ENCODE results near the gene TMEM140. TPM values are rescaled to one million over a fixed set of nuclear protein-coding genes. Genes with fewer than 3 reads are reported as not detected.
A peak's percentile ranks its signal among the peaks of the same experiment; 100 is the strongest.
"Not testable (repeated sequence)": the region's sequence is repeated elsewhere in the genome, so short reads cannot be mapped to it uniquely, and the experiment has no call there.

TMEM140 gene
- total RNA-seq, 4 donors from 2014 or later = 2.7 to 11.0 (median 4.7) TPM

DNA sequence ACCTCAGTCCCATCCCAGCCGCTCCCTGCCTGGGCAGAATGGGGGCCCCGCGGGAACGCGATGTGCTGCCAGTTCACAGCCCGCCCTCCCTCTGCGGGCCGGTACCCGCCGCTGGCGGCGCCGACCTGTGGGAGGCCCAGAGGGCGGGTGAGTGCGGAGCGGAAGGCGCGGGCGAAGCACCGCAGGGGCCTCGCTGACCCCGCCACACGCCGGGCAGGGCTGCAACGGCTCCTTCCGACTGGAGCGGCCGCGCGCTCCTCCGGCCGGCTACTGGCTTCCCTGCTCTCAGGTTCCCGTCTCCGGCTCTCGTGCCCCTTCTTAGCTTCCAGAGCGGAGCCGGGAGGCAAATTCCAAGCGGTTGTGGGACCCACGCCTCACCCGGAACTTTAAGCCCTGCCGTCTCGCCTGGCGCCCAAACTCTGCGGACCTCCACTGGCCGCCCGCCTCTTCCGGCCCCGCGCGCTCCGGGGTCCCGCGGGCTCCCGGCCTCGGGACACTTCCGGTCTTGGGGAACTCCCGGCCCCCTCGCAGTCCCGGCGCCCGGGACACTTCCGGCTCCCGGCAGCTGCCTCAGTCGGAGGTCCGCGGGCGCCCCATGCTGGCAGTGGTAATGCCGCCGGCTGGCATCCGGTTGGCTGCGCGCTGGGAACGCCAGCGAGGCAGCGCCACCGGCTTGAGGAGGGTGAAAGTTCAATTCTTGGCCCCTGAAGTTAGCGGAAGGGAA is 22.6 kb downstream of the TMEM140 start, which contains the start of gene CYREN:
TSS of gene CYREN (minus strand) at position 434 of the 724 bp plus-strand sequence. CDS start 1,785 bp downstream, outside the sequence.
- Histone ChIP-seq H3K36me3 (peaks cover 30% of the 10 kb centered on the region), H3K4me1 (peaks cover 47% of the 10 kb centered on the region), H3K4me3 (peak within 1 kb of the TSS; percentile 84), H3K9me3 (no peaks in the 10 kb centered on the region), H3K27me3 (no peaks in the 10 kb centered on the region), H3K27ac (peak within 1 kb of the TSS; percentile 97)
- peak; percentile 94 to 96 for DNase-seq (ENCODE audit: low spot score in 2 of 2)
- TF ChIP-seq CTCF (IDR thresholded peaks at IDR 0.05) = peak; percentile 15 to 70
- no peak for TF ChIP-seq EP300 (IDR thresholded peaks at IDR 0.05)
- TF ChIP-seq POLR2A (IDR thresholded peaks at IDR 0.05) = peak in 1 of 2 donors; percentile 41
- TF ChIP-seq POLR2AphosphoS5 (IDR thresholded peaks at IDR 0.05) = peak; percentile 23 to 57 (median 49)
- 0% methylated on average over 20 of the region's 77 CpGs for WGBS

- Histone ChIP-seq H3K4me3 (peak overlapping the region; percentile 84), H3K4me1 (peaks cover 52% of the 10 kb centered on the region), H3K36me3 (peaks cover 24% of the 10 kb centered on the region), H3K27ac (peak overlapping the region; percentile 97)
- not testable (repeated sequence) for H3K9me3 ChIP-seq; H3K27me3 ChIP-seq; DNase-seq (ENCODE audit: low spot score in 2 of 2)
- 17% methylated on average over 12 of the region's 12 CpGs for WGBS
Observed at GRCh38 chr7:135170998-135171481, 23.2 kb downstream of the TMEM140 start.

DNA sequence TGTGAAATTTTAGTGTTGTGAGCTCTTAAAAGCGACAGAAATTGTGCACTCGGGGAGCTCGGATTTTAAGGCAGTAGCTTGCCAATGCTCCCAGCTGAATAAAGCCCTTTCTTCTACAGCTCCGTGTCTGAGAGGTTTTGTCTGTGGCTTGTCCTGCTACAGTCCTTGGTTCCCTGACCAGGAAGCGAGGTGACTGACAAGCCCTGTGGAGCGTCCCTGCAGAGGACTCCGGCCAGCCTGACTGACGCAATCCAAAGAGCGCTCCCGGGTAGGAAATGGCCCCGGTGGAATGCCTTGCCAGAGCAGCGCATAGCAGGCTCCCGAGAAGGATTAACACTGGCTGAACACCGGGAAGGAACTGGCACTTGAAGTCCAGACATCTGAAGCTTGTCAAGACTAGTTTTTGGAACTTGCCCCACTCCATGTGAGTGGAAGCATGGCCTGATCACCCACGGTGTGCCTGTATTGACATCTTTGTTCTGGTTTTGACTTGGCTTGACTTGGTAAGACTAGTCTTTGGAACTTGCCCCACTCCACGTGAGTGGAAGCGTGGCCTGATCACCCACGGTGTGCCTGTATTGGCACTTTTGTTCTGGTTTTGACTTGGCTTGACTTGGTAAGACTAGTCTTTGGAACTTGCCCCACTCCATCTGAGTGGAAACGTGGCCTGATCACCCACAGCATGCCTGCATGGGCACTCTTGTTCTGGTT is 23.9 kb downstream of the TMEM140 start:
- Histone ChIP-seq H3K27ac (peak overlapping the region; percentile 97), H3K4me3 (peak overlapping the region; percentile 84), H3K4me1 (peaks cover 51% of the 10 kb centered on the region), H3K36me3 (peaks cover 17% of the 10 kb centered on the region)
- DNase-seq (ENCODE audit: low spot score in 2 of 2) = peak in 1 of 2 donors; percentile 87
- not testable (repeated sequence) for H3K9me3 ChIP-seq, H3K27me3 ChIP-seq
- WGBS = 34% methylated on average over 19 of the region's 19 CpGs

DNA sequence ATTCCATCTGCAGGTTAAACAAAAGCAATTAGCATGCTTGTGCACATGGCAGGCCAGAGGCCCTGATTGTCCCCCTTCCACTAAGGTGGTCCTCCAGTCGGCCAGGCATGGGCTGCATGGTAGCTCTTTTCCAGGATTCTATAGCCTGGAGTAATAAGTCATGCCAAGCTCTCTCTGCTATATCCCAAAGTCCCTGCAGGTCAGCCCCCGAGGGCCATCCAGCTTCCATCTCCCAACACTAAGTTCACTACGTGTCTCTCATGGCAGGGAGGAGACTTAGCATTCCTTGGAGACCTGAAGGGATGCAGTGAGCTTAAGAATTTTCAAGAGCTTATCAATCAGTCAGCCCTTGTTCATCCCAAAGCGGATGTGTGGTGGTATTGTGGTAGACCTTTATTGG is 26.0 kb downstream of the TMEM140 start:
- not testable (repeated sequence) for H3K9me3 ChIP-seq; H3K4me3 ChIP-seq; H3K27ac ChIP-seq; H3K27me3 ChIP-seq; H3K36me3 ChIP-seq; DNase-seq (ENCODE audit: low spot score in 2 of 2)
- peaks cover 30% of the 10 kb centered on the region for H3K4me1 ChIP-seq
- 78% methylated on average over 4 of the region's 4 CpGs for WGBS

DNA sequence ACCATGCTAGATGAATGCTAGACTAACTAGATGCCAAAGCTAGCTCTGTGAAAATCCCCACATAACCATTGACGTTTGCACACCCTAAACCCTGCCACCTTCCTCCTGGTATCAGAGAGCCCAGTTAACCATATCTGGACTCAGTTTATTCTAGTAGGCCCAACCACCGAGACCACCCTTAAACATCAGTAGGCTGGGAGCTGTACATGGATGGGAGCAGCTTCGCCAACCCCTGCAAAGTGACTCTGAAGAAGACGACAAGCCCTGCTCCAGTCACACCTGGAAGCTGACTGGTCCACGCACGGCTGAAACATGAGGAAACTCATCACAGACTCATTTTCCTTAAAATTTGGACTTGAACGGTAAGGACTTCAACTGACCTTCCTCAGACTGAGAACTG is 27.1 kb downstream of the TMEM140 start:
- Histone ChIP-seq H3K27ac (no peak overlapping the region), H3K36me3 (no peaks in the 10 kb centered on the region), H3K9me3 (peaks cover 11% of the 10 kb centered on the region), H3K4me3 (no peak overlapping the region), H3K4me1 (peaks cover 20% of the 10 kb centered on the region), H3K27me3 (no peaks in the 10 kb centered on the region)
- TF ChIP-seq CTCF (IDR thresholded peaks at IDR 0.05) (no peak), POLR2AphosphoS5 (IDR thresholded peaks at IDR 0.05) (no peak), POLR2A (IDR thresholded peaks at IDR 0.05) (no peak), EP300 (IDR thresholded peaks at IDR 0.05) (no peak)
- DNase-seq (ENCODE audit: low spot score in 2 of 2) = no peak
- WGBS = 90% methylated on average over 6 of the region's 7 CpGs

- TF ChIP-seq POLR2AphosphoS5 (IDR thresholded peaks at IDR 0.05) (no peak), POLR2A (IDR thresholded peaks at IDR 0.05) (no peak), CTCF (IDR thresholded peaks at IDR 0.05) (no peak), EP300 (IDR thresholded peaks at IDR 0.05) (no peak)
Observed at GRCh38 chr7:135175931-135176330, 28.1 kb downstream of the TMEM140 start.

More at GRCh38 chr7:135175931-135176330, 28.1 kb downstream of the TMEM140 start:
- H3K27ac ChIP-seq = peak overlapping the region; percentile 46
- H3K36me3 ChIP-seq = no peaks in the 10 kb centered on the region
- H3K27me3 ChIP-seq = no peaks in the 10 kb centered on the region
- 57% methylated on average over 6 of the region's 6 CpGs for WGBS
- DNase-seq (ENCODE audit: low spot score in 2 of 2) = no peak
- H3K4me1 ChIP-seq = peaks cover 17% of the 10 kb centered on the region
- no peak overlapping the region for H3K4me3 ChIP-seq
- H3K9me3 ChIP-seq = peaks cover 21% of the 10 kb centered on the region

Measured in suprapubic skin (tissue), 4 donors.